ENCODE data around the gene TBRG1.
A peak's percentile ranks its signal among the peaks of the same experiment; 100 is the strongest.

The TBRG1 gene

DNA sequence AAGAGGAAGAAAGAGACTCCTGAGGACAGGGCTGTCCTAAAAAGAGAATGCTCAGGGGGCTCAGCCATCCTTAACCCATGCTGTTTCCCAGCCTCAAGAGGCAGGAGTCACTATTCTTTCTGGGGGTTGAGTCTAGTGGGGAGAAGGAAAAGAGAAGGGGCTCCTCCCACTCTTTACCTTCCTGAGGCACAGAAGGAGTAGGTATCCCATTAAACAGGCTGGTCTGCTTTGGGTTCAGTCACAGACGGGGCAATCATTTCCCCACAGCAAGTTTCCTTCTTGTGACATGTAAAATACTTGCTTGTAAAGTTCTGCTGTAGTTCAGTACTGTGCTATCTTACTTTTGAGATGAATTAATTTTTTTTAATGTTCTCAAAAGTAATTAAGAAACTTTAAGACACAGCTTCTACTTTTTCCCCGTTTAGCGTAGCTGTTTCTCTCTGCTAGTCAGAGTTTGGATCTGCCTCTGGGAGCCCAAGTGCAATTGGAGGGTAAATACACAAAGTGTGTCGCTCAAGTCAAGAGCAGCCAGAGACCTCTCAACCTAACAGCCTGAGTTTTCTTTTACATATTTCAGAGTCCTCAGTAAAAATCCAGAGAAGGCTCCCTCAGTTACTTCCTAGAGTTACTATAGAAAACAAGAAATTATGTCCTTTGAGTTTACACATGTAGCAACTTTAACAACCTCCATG lies 37.8 kb upstream of the TBRG1 start:
- no peak overlapping the region for H3K4me3 ChIP-seq (ENCODE audit: low read depth, low read length)
- no peak for DNase-seq (ENCODE audit: low read depth)
- TF ChIP-seq, protein P1, sequence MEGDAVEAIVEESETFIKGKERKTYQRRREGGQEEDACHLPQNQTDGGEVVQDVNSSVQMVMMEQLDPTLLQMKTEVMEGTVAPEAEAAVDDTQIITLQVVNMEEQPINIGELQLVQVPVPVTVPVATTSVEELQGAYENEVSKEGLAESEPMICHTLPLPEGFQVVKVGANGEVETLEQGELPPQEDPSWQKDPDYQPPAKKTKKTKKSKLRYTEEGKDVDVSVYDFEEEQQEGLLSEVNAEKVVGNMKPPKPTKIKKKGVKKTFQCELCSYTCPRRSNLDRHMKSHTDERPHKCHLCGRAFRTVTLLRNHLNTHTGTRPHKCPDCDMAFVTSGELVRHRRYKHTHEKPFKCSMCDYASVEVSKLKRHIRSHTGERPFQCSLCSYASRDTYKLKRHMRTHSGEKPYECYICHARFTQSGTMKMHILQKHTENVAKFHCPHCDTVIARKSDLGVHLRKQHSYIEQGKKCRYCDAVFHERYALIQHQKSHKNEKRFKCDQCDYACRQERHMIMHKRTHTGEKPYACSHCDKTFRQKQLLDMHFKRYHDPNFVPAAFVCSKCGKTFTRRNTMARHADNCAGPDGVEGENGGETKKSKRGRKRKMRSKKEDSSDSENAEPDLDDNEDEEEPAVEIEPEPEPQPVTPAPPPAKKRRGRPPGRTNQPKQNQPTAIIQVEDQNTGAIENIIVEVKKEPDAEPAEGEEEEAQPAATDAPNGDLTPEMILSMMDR (IDR thresholded peaks at IDR 0.05; ENCODE audit: insufficient read depth, low read depth, low read length, missing control alignments), result no peak

DNA sequence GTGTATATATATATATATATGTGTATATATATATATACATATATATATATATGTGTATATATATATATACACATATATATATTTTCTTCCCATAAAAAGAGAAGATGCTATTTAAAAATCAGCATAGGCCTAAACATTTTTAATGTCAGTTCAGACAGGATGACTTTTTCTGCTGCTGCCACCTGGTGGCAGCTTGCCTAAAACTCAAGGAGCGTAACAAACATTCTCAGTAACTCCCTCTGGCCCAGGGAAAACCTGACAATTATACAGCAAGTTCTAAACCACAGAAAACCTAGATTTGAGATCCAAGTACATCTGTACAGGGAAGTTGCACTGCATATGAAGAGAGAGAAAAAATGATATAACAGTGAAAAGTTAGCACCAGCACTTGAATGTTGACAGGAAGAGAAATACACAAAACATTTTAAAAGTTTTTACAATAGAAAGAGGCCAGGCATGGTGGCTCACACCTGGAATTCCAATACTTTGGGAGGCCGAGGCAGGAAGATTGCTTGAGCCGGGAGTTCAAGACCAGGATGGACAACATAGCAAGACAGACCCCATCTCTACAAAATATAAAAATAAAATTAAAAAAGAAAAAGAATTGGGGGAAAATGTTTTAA lies 36.3 kb upstream of the TBRG1 start:
- DNase-seq (ENCODE audit: low read depth), result peak; percentile 65
- no peak overlapping the region for H3K4me3 ChIP-seq (ENCODE audit: low read depth, low read length)
- TF ChIP-seq, protein P1 (IDR thresholded peaks at IDR 0.05; ENCODE audit: insufficient read depth, low read depth, low read length, missing control alignments), result peak; percentile 63

DNA sequence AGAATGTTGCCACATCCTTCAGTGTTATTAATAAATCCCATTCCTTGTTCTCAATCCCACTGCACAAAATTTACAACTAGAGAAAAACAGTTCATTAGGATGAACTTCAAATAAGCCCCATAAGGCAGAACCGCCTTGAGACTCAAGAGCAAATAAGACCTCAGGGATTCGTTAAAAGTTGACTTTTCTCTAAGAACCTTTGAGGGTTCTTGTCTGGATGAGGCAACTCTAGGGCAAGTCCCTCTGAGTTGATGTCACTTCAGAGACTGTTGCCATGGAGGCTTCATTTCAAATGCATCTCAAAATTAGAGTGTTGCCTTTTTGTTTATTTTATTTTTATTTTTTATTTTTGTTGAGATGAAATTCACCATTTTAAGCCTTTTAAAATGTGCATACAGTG lies 31.2 kb upstream of the TBRG1 start:
- H3K4me3 ChIP-seq (ENCODE audit: low read depth, low read length), result no peak overlapping the region
- DNase-seq (ENCODE audit: low read depth), result no peak
- TF ChIP-seq, protein P1 (IDR thresholded peaks at IDR 0.05; ENCODE audit: insufficient read depth, low read depth, low read length, missing control alignments), result no peak

DNA sequence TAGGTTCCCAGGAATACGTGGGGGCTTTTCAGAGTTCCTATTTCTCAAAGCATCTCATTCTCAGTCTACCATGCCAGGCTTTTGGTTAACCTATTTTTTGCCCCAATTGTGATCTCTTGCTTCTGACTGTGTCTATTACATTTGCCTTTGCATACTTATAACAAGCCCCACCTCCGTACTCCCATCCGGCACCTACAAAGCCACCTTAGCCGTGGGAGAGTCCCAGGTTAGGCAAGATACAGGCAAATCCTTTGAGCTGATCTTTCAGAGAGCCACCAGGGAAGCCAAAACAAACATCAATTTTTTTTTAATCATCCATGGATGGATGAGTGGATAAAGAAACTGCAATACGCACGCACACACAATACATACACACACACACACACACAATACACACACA lies 30.0 kb upstream of the TBRG1 start:
- no peak overlapping the region for H3K4me3 ChIP-seq (ENCODE audit: low read depth, low read length)
- no peak for DNase-seq (ENCODE audit: low read depth)
- TF ChIP-seq, protein P1 (IDR thresholded peaks at IDR 0.05; ENCODE audit: insufficient read depth, low read depth, low read length, missing control alignments), result no peak

DNA sequence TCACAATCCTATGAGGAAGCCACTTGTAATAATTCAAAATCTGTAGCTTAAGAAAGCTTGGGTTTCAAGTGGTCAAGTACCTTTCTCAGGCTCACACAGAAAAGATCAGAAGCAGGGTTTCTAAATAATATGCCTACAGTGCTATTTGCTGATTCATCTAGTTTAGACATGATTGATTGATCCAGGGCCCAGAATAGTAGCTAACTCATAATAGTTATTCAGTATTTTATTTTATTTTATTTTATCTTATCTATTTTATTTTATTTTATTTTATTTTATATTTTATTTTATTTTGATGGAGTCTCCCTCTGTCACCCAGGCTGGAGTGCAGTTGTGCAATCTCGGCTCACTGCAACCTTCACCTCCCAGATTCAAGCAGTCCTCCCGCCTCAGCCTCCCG lies 27.4 kb upstream of the TBRG1 start:
- TF ChIP-seq, protein P1 (IDR thresholded peaks at IDR 0.05; ENCODE audit: insufficient read depth, low read depth, low read length, missing control alignments), result no peak
- no peak overlapping the region for H3K4me3 ChIP-seq (ENCODE audit: low read depth, low read length)
- no peak for DNase-seq (ENCODE audit: low read depth)

DNA sequence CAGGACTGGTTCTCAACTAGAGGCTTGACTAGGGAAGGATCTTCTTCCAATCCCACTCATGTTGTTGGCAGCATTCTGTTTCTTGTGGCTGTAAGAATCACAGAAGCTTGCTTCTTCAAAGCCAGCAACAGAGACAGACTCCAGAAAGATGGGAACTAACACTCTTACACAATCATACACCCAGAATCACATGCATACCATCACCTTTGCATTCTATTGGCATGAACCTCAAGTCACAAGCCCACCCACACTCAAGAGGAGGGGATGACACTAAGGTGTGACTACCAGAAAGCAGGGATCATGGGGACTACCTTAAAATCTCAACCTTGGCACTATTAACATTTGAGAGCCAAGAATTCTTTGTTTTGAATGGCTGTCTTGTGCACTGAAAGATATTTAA lies 25.0 kb upstream of the TBRG1 start:
- TF ChIP-seq, protein P1 (IDR thresholded peaks at IDR 0.05; ENCODE audit: insufficient read depth, low read depth, low read length, missing control alignments), result no peak
- DNase-seq (ENCODE audit: low read depth), result no peak
- H3K4me3 ChIP-seq (ENCODE audit: low read depth, low read length), result no peak overlapping the region
